ENCODE results near the gene OPTC.
A peak's percentile ranks its signal among the peaks of the same experiment; 100 is the strongest.

Gene OPTC

GRCh38 chr1:203556047-203556851 lies 62.3 kb downstream of the OPTC start:
- peak; percentile 83 for DNase-seq (ENCODE audit: extremely low read depth, low read depth)
- peak overlapping the region; percentile 21 for H3K4me3 ChIP-seq (replicated peaks; ENCODE audit: low read depth, low read length)
- no peak for TF ChIP-seq CTCF (IDR thresholded peaks at IDR 0.05; ENCODE audit: low read depth, low read length, missing control alignments)

DNA sequence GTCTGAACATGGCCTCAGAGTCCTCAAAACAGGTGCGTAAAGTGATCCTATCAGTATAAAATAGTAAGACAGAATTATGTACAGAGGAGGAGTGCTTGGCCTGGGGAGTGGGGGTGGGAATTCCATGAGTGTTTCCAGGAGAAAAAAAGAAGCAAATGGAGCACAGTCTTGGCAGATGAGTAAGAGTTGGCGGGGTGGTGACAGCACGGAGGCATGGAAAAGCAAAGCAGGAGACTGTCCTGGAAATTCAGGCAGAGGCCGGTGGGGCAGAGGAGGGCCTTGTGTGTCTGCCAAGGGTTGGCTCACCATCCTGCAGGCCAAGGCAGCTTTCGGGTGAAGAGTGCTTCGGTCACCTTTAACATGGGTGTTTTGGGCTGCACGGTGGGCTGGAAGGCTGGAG lies 63.4 kb downstream of the OPTC start:
- no peak for DNase-seq (ENCODE audit: extremely low read depth, low read depth)
- H3K4me3 ChIP-seq (replicated peaks; ENCODE audit: low read depth, low read length) = no peak overlapping the region

DNA sequence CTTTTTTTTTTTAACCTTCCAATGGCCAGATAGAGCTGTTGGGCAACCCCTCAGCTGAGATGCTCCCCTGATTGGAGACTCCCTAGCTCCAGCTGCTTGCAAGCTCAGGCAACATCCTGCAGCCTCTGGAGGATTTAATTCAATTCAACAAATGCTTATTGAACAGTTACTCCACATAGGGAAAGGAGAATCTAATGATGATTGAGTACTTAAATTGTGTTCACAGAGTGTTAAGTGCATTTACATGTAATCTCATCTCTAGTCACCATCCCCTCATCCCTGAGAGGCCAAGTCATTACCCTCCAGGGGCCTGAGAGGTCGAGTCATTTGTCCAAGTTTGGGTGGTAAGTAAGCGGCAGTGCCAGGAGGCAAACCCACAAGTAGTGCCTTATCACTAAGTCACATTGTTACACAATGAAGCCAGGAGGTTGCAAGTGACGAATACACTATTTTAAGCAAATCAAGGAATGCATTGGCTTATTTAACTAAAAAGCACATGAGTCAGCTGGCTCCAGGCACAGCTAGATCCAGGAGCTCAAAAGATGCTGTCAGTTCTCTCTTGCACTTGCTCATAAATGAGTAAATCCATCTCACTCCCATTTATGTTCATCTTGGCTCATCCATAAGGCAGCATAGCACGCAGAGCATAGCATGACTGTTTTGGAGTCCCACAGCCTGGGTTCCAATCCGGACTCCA lies 64.3 kb downstream of the OPTC start:
- peak; percentile 84 for DNase-seq (ENCODE audit: extremely low read depth, low read depth)
- H3K4me3 ChIP-seq (replicated peaks; ENCODE audit: low read depth, low read length) = no peak overlapping the region
- no peak for TF ChIP-seq CTCF (IDR thresholded peaks at IDR 0.05; ENCODE audit: low read depth, low read length, missing control alignments)

More for the DNA sequence above, 63.4 kb downstream of the OPTC start:
- no peak for TF ChIP-seq CTCF (IDR thresholded peaks at IDR 0.05; ENCODE audit: low read depth, low read length, missing control alignments)
